HG03108 (cell line): ENCODE results near the gene MEGF11.
A peak's percentile ranks its signal among the peaks of the same experiment; 100 is the strongest.

Source experiments
- ATAC-seq: cut with Tn5 transposase; IDR thresholded peaks from one replicate; pipeline ENCODE4 v1.9.1; 2021; ENCODE audit warnings: moderate library complexity; ENCODE audit not compliant: unreplicated experiment

MEGF11 gene

DNA sequence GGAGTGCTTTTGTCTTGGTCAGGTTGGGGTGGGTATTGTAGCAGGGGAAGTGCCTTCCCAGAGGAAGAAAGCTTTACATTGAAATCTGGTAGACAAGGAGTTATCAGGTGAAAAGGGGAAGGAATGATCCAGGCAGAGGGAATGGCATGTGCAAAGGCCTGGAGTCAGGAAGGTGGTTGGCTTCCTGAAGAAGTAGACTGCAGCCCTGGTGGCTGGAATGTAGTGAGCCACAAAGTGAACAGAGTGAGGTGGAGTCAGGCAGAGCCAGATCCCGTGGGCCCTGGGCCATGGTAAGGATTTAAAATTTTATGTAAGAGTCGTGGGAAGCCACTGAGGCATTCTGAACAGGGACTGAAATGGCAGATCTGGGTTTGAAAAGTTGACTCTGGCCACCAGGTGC, 326.0 kb downstream of the MEGF11 start:
- ATAC-seq: no peak

DNA sequence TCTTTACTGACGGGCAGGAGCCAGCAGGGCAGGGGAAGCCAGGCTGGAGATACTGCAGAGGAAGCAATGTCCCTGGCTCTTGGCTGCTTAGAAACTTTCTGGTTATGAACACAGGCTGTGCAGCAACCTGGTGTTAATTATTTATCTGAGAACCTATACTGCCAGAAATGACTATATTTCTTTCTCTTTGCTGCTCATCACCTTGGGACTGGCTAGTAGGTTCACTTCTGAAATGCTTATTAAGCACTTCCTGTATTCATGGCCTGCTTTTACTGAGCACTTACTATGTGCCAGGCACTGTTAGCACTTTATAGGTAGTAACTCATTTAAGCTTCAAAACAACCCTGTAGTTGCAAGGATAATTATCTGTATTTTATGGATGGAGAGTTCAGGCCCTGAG, 326.7 kb downstream of the MEGF11 start:
- peak; percentile 52 for ATAC-seq

DNA sequence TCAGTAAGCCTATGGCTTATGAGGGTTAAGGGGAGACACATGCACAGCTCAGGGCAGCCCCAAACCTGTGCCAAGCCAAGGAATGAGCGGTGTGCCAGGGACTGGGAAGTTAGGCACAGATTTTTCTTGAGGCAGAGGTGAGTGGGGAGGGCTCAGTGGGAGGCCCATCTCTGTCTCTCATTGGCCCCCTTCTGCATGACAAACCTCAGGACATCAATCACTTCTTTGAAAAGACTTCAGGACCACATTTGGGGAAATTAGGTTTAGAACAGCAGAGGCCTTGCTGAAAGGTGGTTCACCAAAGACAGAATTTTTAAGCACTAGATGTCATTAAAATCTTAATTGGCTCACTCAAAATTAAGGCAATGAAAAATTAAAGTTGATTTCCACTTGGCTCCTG, 327.1 kb downstream of the MEGF11 start:
- no peak for ATAC-seq

DNA sequence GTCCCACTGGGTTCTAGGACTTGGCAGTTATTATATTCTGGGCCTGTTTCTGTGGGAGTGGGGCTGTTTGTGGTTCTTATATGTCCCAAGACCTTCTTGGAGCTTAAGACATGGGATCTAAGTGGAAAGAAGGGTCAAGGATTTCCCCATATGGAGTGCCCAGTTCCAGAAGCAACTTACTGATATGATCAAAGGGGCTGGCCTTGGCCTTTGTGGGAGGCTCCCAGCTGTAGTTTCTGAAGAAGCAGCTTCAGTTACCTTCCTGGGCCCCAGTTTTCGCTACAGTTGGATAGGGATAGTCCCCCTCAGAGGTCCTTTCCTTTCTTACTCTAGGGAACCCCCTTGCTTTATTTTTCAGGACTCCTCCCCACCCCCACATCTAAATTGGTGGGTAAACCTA, 328.2 kb downstream of the MEGF11 start:
- no peak for ATAC-seq

GRCh38 chr15:65924004-65924403, 329.5 kb downstream of the MEGF11 start:
- no peak for ATAC-seq

DNA sequence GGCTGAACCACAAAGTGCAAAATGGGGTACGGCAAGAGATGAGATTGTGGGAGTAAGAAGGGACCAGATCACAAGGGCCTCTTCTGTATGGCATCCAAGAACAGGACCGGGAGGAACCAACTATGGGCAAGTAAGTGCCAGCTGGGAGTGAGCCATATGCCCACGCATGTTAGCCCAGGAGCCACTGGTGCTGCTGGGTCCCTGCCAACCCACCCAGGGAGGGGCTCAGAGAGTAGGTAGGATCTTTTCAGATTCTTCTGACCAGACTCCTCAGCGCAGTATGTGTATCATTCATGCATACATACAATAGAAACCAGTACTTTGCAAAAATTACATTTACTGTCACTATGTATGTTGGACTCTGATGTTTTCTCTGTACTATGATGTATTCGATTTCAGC, 330.3 kb downstream of the MEGF11 start:
- ATAC-seq: no peak

- ATAC-seq: no peak
Observed at GRCh38 chr15:65922621-65923020, 330.9 kb downstream of the MEGF11 start.

DNA sequence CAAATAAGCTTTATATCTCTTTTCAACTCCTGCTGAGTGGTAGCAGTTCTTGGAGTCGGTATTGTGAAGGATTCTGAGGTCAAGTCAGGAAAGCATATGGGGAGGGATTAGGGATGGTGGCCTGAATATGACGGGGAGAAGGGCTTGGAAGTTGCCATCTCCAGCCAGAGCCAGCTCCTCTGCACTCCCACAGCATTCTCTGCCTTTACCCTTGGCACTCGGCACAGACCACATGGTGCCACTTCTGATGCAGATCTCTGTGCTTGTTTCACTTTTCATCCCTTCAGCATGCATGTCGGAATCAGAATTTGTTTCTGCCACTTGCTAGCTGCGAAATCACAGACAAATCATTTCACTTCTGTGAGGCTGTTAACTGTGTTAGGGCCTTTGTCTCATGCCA, 331.8 kb downstream of the MEGF11 start:
- ATAC-seq: no peak

- ATAC-seq: peak; percentile 36
Observed at GRCh38 chr15:65920825-65921309, 332.7 kb downstream of the MEGF11 start.

GRCh38 chr15:65920121-65920520, 333.4 kb downstream of the MEGF11 start:
- no peak for ATAC-seq

- ATAC-seq: no peak
Observed at GRCh38 chr15:65919353-65919752, 334.2 kb downstream of the MEGF11 start.

DNA sequence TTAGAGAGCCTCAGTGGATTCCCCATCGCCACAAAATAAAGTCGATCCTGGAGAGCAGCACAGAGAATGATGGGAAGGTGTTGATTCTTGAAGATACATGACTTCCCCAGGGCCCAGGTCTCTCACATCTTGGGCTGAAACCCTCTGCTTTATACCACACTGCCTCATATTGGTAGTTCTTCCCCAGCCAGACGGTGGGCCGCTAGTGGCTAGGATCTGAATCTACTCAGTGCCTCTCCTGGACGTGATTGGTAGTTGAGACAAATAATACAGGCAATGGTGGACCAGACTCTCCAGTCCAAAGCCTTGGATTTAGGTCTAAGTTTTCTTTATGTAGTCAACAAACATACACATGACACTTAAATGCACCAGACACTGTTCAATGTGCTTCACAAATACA, 334.6 kb downstream of the MEGF11 start:
- ATAC-seq: no peak

DNA sequence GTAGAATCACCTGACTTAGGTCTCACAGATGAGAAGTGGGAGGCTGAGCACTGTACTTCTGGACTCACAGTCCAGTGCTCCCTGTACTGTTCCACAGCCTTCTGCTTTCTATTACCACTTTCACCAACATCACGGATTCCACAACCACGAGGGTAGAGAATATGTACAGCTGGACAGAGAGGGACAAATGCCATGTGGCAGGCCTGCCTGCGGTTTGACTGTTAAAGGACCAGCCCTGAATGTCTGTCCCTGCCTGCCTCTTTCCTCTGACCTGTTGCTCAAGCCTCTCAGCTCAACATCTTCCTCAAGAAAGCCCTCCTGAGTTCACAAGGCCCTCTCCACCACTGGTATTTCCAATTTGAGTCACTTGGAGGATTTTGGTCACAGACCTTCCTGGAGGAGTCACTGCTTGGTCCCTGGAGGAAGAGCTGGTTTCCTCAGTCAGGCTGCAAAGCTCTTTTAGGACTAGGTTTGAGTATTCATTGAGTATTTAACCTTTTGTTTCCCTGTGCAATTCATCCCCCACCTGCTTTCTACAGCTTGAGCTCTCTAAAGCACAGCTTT, 335.1 kb downstream of the MEGF11 start:
- ATAC-seq: no peak

DNA sequence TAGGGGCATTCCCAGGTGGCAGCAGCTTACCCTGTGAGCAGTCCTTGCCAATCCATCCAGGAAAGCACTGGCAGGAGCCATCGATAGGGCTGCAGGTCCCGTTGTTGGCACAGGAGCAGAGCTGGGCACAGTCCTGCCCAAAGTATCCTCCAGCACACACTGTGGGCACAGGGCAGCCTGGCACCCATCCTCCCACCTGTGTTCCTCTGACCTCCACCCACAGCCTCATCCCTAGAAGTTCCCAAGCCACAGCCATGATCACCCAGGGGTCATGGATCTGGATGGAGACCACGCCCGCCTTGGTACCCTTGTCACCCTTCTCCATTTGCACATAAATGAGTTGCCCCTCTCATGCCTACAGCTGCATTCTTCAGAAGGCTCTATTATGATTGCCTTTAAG, 335.6 kb downstream of the MEGF11 start:
- ATAC-seq: no peak

DNA sequence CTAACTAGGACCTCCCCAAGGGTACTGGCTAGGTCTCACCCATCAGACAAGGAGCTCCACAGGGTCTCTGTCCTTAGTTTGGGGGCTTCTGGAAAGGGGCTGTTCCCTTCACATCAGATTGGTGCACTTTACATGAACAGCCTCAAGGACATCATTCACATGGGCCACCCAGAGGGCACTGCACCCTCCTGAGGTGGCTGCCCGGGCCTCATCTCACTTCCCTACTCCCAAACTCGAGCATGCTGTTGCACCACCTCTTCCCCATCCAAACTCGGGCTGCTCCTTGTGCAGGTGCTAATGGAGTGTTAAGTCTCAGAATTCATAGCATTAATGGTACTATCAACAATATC, 336.2 kb downstream of the MEGF11 start:
- ATAC-seq: peak; percentile 6

- peak; percentile 41 for ATAC-seq
Observed at GRCh38 chr15:65916664-65917406, 336.7 kb downstream of the MEGF11 start.

GRCh38 chr15:65916041-65916663, 337.4 kb downstream of the MEGF11 start:
- no peak for ATAC-seq

DNA sequence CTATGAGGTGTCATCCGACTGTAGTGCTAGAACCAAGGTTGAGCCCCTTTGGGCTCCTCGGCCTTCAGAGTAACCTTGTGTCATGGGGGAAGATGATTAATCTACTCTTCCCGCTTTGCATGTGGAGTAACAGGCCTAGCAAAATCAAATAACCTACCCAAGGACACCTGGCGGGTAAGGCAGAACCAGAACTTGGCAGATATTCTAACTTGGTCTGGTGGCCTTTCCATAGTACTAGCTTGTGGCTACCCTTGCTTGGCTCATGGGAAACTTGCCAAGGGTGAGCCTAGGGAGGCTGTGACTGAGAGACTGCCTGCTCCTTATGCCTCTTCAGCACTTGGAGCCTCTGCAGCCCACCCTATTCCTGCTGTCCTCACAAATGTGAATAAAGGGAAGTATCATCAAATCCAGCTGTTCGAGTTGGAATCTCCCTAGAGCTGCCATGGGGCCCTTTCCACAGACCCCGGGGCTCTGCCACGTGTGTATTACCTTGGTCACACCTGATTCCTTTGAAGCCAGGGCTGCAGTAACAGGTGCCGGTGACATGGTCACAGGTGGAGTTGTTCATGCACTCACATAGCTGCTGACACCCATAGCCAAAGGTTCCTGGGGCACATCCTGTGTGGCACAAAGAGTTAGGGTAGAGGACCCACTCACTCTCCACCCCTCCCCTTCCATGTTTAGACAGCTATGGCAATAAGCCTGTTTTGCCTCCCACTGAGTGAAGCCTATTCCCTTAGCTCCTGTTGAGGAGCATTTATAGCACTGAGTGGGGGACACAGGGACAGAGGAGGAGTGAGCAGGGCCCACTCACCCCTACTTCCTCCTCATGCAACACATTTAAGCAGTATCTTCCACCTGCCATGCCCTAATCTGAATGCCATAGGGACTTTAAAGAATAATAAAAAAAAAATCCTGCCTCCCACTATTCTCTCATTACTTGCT, 338.3 kb downstream of the MEGF11 start:
- no peak for ATAC-seq

GRCh38 chr15:65914386-65914785, 339.2 kb downstream of the MEGF11 start:
- no peak for ATAC-seq

- ATAC-seq: no peak
Observed at GRCh38 chr15:65913631-65914199, 339.8 kb downstream of the MEGF11 start.

DNA sequence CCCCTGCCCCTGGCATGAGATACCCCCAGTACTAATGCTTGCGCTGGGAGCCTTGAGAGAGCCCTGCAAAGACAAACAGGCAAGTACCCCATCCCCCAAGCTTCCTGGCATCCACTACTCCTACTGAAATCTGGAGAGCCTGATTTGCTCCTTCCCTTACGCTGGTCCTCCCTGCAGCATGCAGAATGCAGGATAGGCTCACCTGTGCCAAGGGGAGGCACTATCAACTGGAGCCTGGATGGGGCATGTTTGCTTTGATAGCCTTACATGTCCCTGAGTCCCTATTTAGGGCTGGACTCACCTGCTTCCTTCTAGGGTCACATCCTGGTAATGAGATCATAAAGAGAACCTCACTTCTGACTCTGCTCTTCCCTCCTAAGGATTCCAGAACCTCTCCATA, 341.3 kb downstream of the MEGF11 start:
- ATAC-seq: no peak
